D341Med (cell line): ENCODE results near the gene PAM.
"Not testable (repeated sequence)": the region's sequence is repeated elsewhere in the genome, so short reads cannot be mapped to it uniquely, and the experiment has no call there.

Experiments used
- DNase-seq: peaks from one replicate; pipeline ENCODE4 v3.0.0; 2012; ENCODE audit warnings: low spot score

PAM gene

GRCh38 chr5:103066326-103066725 lies 311.2 kb downstream of the PAM start:
- no peak for DNase-seq

- DNase-seq: not testable (repeated sequence)
These were observed 318.4 kb downstream of the PAM start for GRCh38 chr5:103073500-103073899.

- no peak for DNase-seq
These were observed 320.3 kb downstream of the PAM start for GRCh38 chr5:103075442-103075841.
